GM12878 (cell line): ENCODE data around the gene COL4A2.

ENCODE experiments used
- BACH1 ChIP-seq: fragments of 450-650 bp; IDR thresholded peaks from 2 replicates; pipeline ENCODE4 v1.6.1; 2017; ENCODE audit warnings: mild to moderate bottlenecking, borderline replicate concordance
- CREB1 ChIP-seq: IDR thresholded peaks from 2 replicates; pipeline ENCODE4 v1.6.1; 2012; ENCODE audit warnings: low read depth, mild to moderate bottlenecking, inconsistent platforms
- CTCF ChIP-seq, 3 experiments: IDR thresholded peaks in 2 of 3; conservative IDR thresholded peaks in 1 of 3; 2 replicates each; pipeline ENCODE4 v1.5.1; 2011; ENCODE audit warnings: low read depth in 3 of 3, low read length in 3 of 3, mild to moderate bottlenecking in 3 of 3, control low read depth in 2 of 3, moderate library complexity in 2 of 3, inconsistent platforms in 1 of 3, mixed read lengths in 1 of 3; ENCODE audit not compliant: control insufficient read depth in 2 of 3, insufficient read depth in 1 of 3; ENCODE audit errors: extremely low read depth in 1 of 3
- EED ChIP-seq: sonication (generic); IDR thresholded peaks from 2 replicates; pipeline ENCODE4 v1.6.1; 2016; ENCODE audit warnings: antibody characterized with exemption, low read depth
- EGR1 ChIP-seq, 2 experiments: IDR thresholded peaks; 1 replicate in 1 of 2; 2 replicates in 1 of 2; pipeline ENCODE4 v1.6.1; 2011 to 2012; ENCODE audit warnings: low read depth in 2 of 2, low read length in 2 of 2, borderline replicate concordance in 1 of 2, mild to moderate bottlenecking in 1 of 2, moderate library complexity in 1 of 2
- EP300 ChIP-seq, 2 experiments: fragments of 150-350 bp in 1 of 2; IDR thresholded peaks; 2 replicates each; pipeline ENCODE4 v1.6.1; 2011 to 2012; ENCODE audit warnings: low read depth in 2 of 2, low read length in 2 of 2, borderline replicate concordance in 1 of 2, improper control_type of control experiment in 1 of 2, inconsistent platforms in 1 of 2; ENCODE audit not compliant: control insufficient read depth in 1 of 2
- HSF1 ChIP-seq: fragments of 150-350 bp; IDR thresholded peaks from 2 replicates; pipeline ENCODE4 v1.6.1; 2014; ENCODE audit warnings: mild to moderate bottlenecking, low read depth, low read length
- JUNB ChIP-seq: IDR thresholded peaks from 2 replicates; pipeline ENCODE4 v1.6.1; 2016; ENCODE audit warnings: antibody characterized with exemption, mild to moderate bottlenecking
- LARP7 ChIP-seq: fragments of 450-650 bp; IDR thresholded peaks from 2 replicates; pipeline ENCODE4 v1.6.1; 2017; ENCODE audit warnings: mild to moderate bottlenecking
- NR2C1 ChIP-seq: fragments of 450-650 bp; IDR thresholded peaks from 2 replicates; pipeline ENCODE4 v1.6.1; 2017; ENCODE audit warnings: antibody characterized with exemption, mild to moderate bottlenecking, moderate library complexity
- POLR2A ChIP-seq: IDR thresholded peaks from 2 replicates; pipeline ENCODE4 v1.6.1; 2011; ENCODE audit warnings: low read depth, mild to moderate bottlenecking, low read length
- POLR2AphosphoS5 ChIP-seq: IDR thresholded peaks from 2 replicates; pipeline ENCODE4 v1.6.1; 2011; ENCODE audit warnings: mild to moderate bottlenecking, low read length, inconsistent platforms
- SPI1 ChIP-seq: IDR thresholded peaks from 2 replicates; pipeline ENCODE4 v1.6.1; 2011; ENCODE audit warnings: low read depth, mild to moderate bottlenecking, low read length, moderate library complexity, borderline replicate concordance; ENCODE audit not compliant: insufficient read depth
- TCF3 ChIP-seq: IDR thresholded peaks from 2 replicates; pipeline ENCODE4 v1.6.1; 2012; ENCODE audit warnings: low read depth, mild to moderate bottlenecking, low read length, borderline replicate concordance; ENCODE audit not compliant: insufficient read depth

GRCh38 chr13:110448230-110448629 is 141.1 kb downstream of the COL4A2 start:
- TF ChIP-seq EGR1 (IDR thresholded peaks at IDR 0.05; ENCODE audit: borderline replicate concordance in 1 of 2, low read depth in 2 of 2, low read length in 2 of 2) (no peak), POLR2AphosphoS5 (no peak), CREB1 (no peak), SPI1 (no peak), HSF1 (no peak), EP300 (IDR thresholded peaks at IDR 0.05; ENCODE audit: borderline replicate concordance in 1 of 2, control insufficient read depth in 1 of 2, low read depth in 2 of 2, low read length in 2 of 2) (no peak), NR2C1 (no peak), TCF3 (no peak), BACH1 (no peak), JUNB (no peak), LARP7 (no peak), EED (no peak), POLR2A (no peak), CTCF (IDR thresholded peaks at IDR 0.05 in 2 of 3, conservative IDR thresholded peaks at IDR 0.05 in 1 of 3; ENCODE audit: control insufficient read depth in 2 of 3, extremely low read depth in 1 of 3, insufficient read depth in 1 of 3, low read depth in 3 of 3, low read length in 3 of 3) (no peak)
